Neutrophil (primary cell): ENCODE data around the gene FLT1.

Experiments used
- H3K27ac ChIP-seq: fragments of 200-600 bp; sonication (generic); 2 replicates; pipeline ENCODE4 v1.5.1; 2016; ENCODE audit warnings: mild to moderate bottlenecking, moderate library complexity
- H3K27me3 ChIP-seq: fragments of 200-600 bp; sonication (generic); 2 replicates; pipeline ENCODE4 v1.6.0; 2016; ENCODE audit warnings: mild to moderate bottlenecking
- H3K36me3 ChIP-seq: fragments of 200-600 bp; sonication (generic); 2 replicates; pipeline ENCODE4 v1.5.1; 2017
- H3K4me1 ChIP-seq, 2 experiments: fragments of 200-600 bp in 1 of 2; sonication (generic) in 1 of 2; 1 replicate in 1 of 2; 2 replicates in 1 of 2; pipeline versions ENCODE4 v1.5.1 to v1.6.1; 2013 to 2016; ENCODE audit warnings: low read depth in 1 of 2, low read length in 1 of 2, mild to moderate bottlenecking in 1 of 2, moderate library complexity in 1 of 2; ENCODE audit not compliant: control insufficient read depth in 1 of 2, insufficient read depth in 1 of 2
- H3K4me3 ChIP-seq, 2 experiments: fragments of 200-600 bp in 1 of 2; sonication (generic) in 1 of 2; 1 replicate in 1 of 2; 2 replicates in 1 of 2; pipeline ENCODE4 v1.5.1; 2013 to 2016; ENCODE audit warnings: low read depth in 1 of 2, low read length in 1 of 2, mild to moderate bottlenecking in 1 of 2, moderate library complexity in 1 of 2
- H3K9me3 ChIP-seq: fragments of 200-600 bp; sonication (generic); 2 replicates; pipeline ENCODE4 v1.5.1; 2016
- CTCF ChIP-seq: fragments of 200-600 bp; sonication (generic); IDR thresholded peaks from 2 replicates; pipeline ENCODE4 v1.5.1; 2016; ENCODE audit warnings: antibody characterized with exemption

Gene FLT1

GRCh38 chr13:28313579-28313978 is 181.3 kb downstream of the FLT1 start:
- Histone ChIP-seq H3K4me1 (no peaks in the 10 kb centered on the region), H3K36me3 (no peaks in the 10 kb centered on the region), H3K4me3 (no peak overlapping the region), H3K27ac (no peak overlapping the region), H3K9me3 (no peaks in the 10 kb centered on the region), H3K27me3 (no peaks in the 10 kb centered on the region)
- TF ChIP-seq CTCF: no peak

GRCh38 chr13:28306325-28306724 is 188.6 kb downstream of the FLT1 start:
- no peak overlapping the region for H3K4me3 ChIP-seq
- H3K27ac ChIP-seq: no peak overlapping the region
- no peaks in the 10 kb centered on the region for H3K27me3 ChIP-seq

GRCh38 chr13:28301839-28302238 is 193.1 kb downstream of the FLT1 start:
- Histone ChIP-seq H3K27ac (no peak overlapping the region), H3K9me3 (no peaks in the 10 kb centered on the region), H3K4me3 (no peak overlapping the region), H3K27me3 (no peaks in the 10 kb centered on the region), H3K4me1 (no peaks in the 10 kb centered on the region), H3K36me3 (no peaks in the 10 kb centered on the region)
- TF ChIP-seq CTCF: no peak

More at GRCh38 chr13:28306325-28306724, 188.6 kb downstream of the FLT1 start:
- H3K9me3 ChIP-seq: no peaks in the 10 kb centered on the region
- TF ChIP-seq CTCF: no peak
- H3K36me3 ChIP-seq: no peaks in the 10 kb centered on the region
- no peaks in the 10 kb centered on the region for H3K4me1 ChIP-seq

DNA sequence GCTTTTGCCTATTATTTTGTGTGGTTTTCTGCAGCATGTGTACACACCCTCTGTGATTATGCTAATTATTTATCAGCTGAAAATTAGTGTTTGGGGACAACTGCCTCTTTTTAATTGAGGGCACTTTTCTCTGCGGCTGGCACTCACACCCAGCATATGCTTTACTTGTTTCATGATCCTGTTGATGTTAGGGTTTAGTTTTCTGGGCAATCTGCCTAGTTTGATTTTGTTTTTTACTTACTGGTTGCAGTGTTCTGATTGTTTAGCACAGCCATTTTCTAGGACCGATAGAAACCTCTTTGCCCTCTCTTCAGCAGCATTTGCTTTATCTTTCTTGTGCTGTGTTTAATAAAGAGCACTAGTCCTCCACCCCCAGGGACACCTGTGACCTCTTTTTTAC is 195.0 kb downstream of the FLT1 start:
- no peaks in the 10 kb centered on the region for H3K9me3 ChIP-seq
- H3K27me3 ChIP-seq: no peaks in the 10 kb centered on the region
- H3K4me3 ChIP-seq: no peak overlapping the region
- peaks cover 9% of the 10 kb centered on the region for H3K36me3 ChIP-seq
- H3K4me1 ChIP-seq: no peaks in the 10 kb centered on the region
- H3K27ac ChIP-seq: no peak overlapping the region
- TF ChIP-seq CTCF: no peak

DNA sequence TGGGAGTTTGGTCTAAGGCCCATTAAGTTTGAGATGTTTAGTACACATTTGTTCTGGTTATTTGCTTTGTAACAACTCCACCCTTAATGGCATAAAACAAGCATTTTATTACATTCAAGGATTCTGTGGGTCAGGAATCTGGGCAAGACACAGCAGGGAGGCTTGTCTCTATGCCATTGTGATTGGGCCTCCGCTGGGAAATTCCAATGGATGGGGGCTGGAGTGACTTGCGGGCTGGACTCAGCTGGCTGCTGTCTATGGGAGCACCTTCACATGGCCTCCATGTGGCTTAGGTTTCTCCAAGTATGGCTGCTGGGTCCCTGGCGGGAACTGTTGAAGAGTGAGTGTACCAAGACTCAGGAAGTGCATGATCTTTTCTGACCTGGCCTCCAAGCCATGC is 197.6 kb downstream of the FLT1 start:
- Histone ChIP-seq H3K4me3 (no peak overlapping the region), H3K4me1 (no peaks in the 10 kb centered on the region), H3K27me3 (no peaks in the 10 kb centered on the region), H3K36me3 (peaks cover 35% of the 10 kb centered on the region), H3K9me3 (no peaks in the 10 kb centered on the region), H3K27ac (no peak overlapping the region)
- no peak for TF ChIP-seq CTCF

DNA sequence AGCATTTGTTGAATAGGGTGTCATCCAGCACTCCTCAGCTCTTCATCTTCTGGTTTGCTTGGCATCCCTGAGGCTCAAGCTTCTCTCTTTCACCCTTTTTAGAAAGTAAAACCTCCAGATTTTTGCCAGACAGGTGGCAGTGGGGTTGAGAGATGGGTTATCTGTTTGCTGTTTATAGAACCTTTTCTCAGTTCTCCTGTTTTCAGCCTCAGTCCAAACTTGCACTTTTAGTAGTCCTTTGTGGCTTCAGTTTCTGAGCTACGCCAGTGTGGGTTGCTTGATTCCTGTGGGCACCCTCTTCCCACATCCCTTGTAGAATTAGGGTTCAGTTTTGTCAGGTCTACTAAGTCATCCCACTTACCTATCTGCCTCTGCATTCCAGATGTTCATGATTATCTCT is 208.7 kb downstream of the FLT1 start:
- Histone ChIP-seq H3K27ac (no peak overlapping the region), H3K36me3 (peaks cover 85% of the 10 kb centered on the region), H3K27me3 (no peaks in the 10 kb centered on the region), H3K9me3 (no peaks in the 10 kb centered on the region), H3K4me1 (no peaks in the 10 kb centered on the region), H3K4me3 (no peak overlapping the region)
- no peak for TF ChIP-seq CTCF
